Neural progenitor cell (in vitro differentiated cells): ENCODE data around the gene CTNNBIP1. TPM values are rescaled to one million over a fixed set of nuclear protein-coding genes. Genes with fewer than 3 reads are reported as not detected.

Source experiments
- DNase-seq: peaks from one replicate; pipeline ENCODE4 v3.0.0-alpha.2; 2016; ENCODE audit warnings: low spot score
- H2AFZ ChIP-seq: fragments of 200-600 bp; sonication (generic); replicated peaks from 2 replicates; pipeline ENCODE4 v1.6.1; 2016; ENCODE audit warnings: antibody characterized with exemption
- H3F3A ChIP-seq: fragments of 200-600 bp; sonication (generic); 2 replicates; pipeline ENCODE4 v1.6.1; 2016; ENCODE audit warnings: antibody characterized with exemption, low read depth
- H3K27ac ChIP-seq: fragments of 200-600 bp; sonication (generic); 2 replicates; pipeline ENCODE4 v1.5.1; 2016; ENCODE audit warnings: mild to moderate bottlenecking
- H3K27me3 ChIP-seq: fragments of 200-600 bp; sonication (generic); 2 replicates; pipeline ENCODE4 v1.6.1; 2016; ENCODE audit warnings: mild to moderate bottlenecking, moderate library complexity
- H3K36me3 ChIP-seq: fragments of 200-600 bp; sonication (generic); 2 replicates; pipeline ENCODE4 v1.5.1; 2016
- H3K4me1 ChIP-seq: fragments of 200-600 bp; sonication (generic); 2 replicates; pipeline ENCODE4 v1.6.1; 2016; ENCODE audit warnings: mixed run types
- H3K4me2 ChIP-seq: fragments of 200-600 bp; sonication (generic); 2 replicates; pipeline ENCODE4 v1.6.1; 2016
- H3K4me3 ChIP-seq: fragments of 200-600 bp; sonication (generic); 2 replicates; pipeline ENCODE4 v1.5.1; 2016
- H3K79me2 ChIP-seq: fragments of 200-600 bp; sonication (generic); 2 replicates; pipeline ENCODE4 v1.6.1; 2016; ENCODE audit warnings: low read depth
- H3K9ac ChIP-seq: fragments of 200-600 bp; sonication (generic); 2 replicates; pipeline ENCODE4 v1.6.1; 2016
- H3K9me3 ChIP-seq: fragments of 200-600 bp; sonication (generic); 2 replicates; pipeline ENCODE4 v1.5.1; 2016; ENCODE audit warnings: low read depth
- H4K20me1 ChIP-seq: fragments of 200-600 bp; sonication (generic); 2 replicates; pipeline ENCODE4 v1.6.1; 2016; ENCODE audit warnings: low read depth
- H3K27ac Mint-ChIP-seq: 3 replicates; pipeline ENCODE4 v1.8.0; 2021; ENCODE audit warnings: mixed read lengths
- H3K27me3 Mint-ChIP-seq: 2 replicates; pipeline ENCODE4 v1.8.0; 2022; ENCODE audit warnings: low read depth, mild to moderate bottlenecking, inconsistent platforms, moderate library complexity, mixed read lengths; ENCODE audit not compliant: insufficient read depth
- H3K36me3 Mint-ChIP-seq: 3 replicates; pipeline ENCODE4 v1.8.0; 2021; ENCODE audit warnings: mixed read lengths
- H3K4me1 Mint-ChIP-seq: 3 replicates; pipeline ENCODE4 v1.8.0; 2021; ENCODE audit warnings: mixed read lengths
- H3K4me3 Mint-ChIP-seq: 3 replicates; pipeline ENCODE4 v1.8.0; 2021; ENCODE audit warnings: mild to moderate bottlenecking, moderate library complexity, mixed read lengths
- H3K9me3 Mint-ChIP-seq: 3 replicates; pipeline ENCODE4 v1.8.0; 2020; ENCODE audit warnings: mixed read lengths
- EZH2 ChIP-seq: fragments of 200-600 bp; sonication (generic); IDR thresholded peaks from 2 replicates; pipeline ENCODE4 v1.6.1; 2017; ENCODE audit warnings: antibody characterized with exemption, mild to moderate bottlenecking, moderate library complexity
- EZH2phosphoT487 ChIP-seq: fragments of 200-600 bp; sonication (generic); IDR thresholded peaks from 2 replicates; pipeline ENCODE4 v1.6.1; 2017; ENCODE audit warnings: antibody characterized with exemption
- total RNA-seq: library from RNA; depleted of rRNA; stranded (reverse); fragments of >200 nt; gene quantifications from 2 replicates; pipeline ENCODE4 v1.2.3, GENCODE V29; 2015; ENCODE audit warnings: low replicate concordance
- TF ChIP-seq, protein P1 (sequence below): fragments of 200-600 bp; sonication (generic); IDR thresholded peaks from 2 replicates; pipeline ENCODE4 v1.5.1; 2017; ENCODE audit warnings: antibody characterized with exemption, mild to moderate bottlenecking

The CTNNBIP1 gene
- total RNA-seq, 1 donor from 2014 or later, result 68.8 TPM

DNA sequence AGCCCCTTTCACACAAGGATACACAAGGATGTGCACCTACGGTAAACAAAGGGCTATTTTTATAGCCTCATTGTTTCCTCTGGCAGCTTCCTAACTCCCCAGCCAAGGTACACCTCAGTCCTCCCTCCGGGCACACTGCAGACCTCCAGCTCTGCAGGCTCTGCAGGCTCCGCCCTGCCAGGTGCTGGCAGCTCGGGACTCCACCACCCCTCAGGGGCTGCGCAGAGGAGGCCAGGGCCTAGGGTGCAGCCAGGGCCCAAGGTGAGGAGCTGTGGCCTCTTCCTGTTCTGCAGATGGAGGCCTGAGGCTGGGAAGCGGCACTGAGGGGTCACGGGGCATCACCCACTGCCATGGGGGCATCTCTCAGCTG, 66.5 kb downstream of the CTNNBIP1 start:
- no peaks in the 10 kb centered on the region for H3F3A ChIP-seq
- Mint-ChIP-seq H3K4me1 (peaks cover 25% of the 10 kb centered on the region), H3K4me3 (no peak overlapping the region), H3K27ac (no peak overlapping the region), H3K9me3 (no peaks in the 10 kb centered on the region), H3K36me3 (no peaks in the 10 kb centered on the region), H3K27me3 (peaks cover 6% of the 10 kb centered on the region)
- H2AFZ ChIP-seq, result no peak overlapping the region
- H3K9ac ChIP-seq, result no peak overlapping the region
- no peak overlapping the region for H3K4me3 ChIP-seq
- no peaks in the 10 kb centered on the region for H3K36me3 ChIP-seq
- H3K4me1 ChIP-seq, result peaks cover 19% of the 10 kb centered on the region
- no peaks in the 10 kb centered on the region for H3K9me3 ChIP-seq
- no peaks in the 10 kb centered on the region for H3K27me3 ChIP-seq
- no peak for DNase-seq
- TF ChIP-seq EZH2, result no peak
- no peak for TF ChIP-seq EZH2phosphoT487
- no peak overlapping the region for H3K4me2 ChIP-seq
- no peaks in the 10 kb centered on the region for H3K79me2 ChIP-seq
- H3K27ac ChIP-seq, result no peak overlapping the region
- peaks cover 12% of the 10 kb centered on the region for H4K20me1 ChIP-seq

DNA sequence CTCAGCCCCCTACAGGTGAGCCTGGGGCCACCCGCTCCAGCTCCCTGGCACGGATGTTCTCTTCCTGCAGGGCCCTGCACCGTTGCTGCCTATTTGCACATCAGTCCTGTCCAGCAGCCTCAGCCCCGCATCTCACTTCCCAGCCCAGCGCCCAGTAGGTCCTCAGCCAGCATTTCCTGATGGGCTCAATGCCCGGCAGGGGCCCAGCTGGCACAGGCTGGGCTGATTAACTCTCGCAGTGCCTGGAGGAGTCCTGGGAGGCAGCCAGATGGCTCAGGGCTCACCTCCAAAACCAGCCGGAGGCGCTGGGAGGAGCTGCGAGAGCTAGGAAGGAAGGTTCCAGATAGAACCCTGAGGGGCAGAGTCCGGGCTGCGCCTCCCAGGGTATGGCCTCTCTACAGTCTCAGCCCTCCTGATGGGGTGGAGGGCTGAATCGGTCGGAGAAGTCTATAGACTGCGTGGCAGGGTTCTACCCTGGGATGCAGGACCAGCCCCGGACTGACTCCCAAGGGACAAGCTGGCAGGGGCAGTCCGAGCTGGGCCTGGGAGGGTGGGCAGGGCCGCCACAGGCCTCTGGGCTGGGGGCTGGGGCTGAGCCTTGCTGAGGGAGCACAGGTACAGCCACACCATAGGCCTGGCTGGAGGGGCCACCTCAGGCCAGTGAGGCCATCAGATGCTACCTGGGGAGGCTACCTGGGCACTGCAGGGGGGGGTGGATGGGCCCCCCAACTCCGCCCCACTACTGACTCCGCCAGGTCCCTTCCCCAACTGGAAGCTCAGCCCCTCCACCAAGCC, 67.1 kb downstream of the CTNNBIP1 start:
- Histone ChIP-seq H3K4me1 (peaks cover 19% of the 10 kb centered on the region), H3K9me3 (no peaks in the 10 kb centered on the region), H3F3A (no peaks in the 10 kb centered on the region), H3K27me3 (no peaks in the 10 kb centered on the region), H3K36me3 (no peaks in the 10 kb centered on the region), H3K4me2 (no peak overlapping the region), H3K79me2 (no peaks in the 10 kb centered on the region), H3K27ac (no peak overlapping the region), H2AFZ (no peak overlapping the region), H4K20me1 (peaks cover 12% of the 10 kb centered on the region), H3K9ac (no peak overlapping the region), H3K4me3 (no peak overlapping the region)
- Mint-ChIP-seq H3K4me3 (no peak overlapping the region), H3K27ac (no peak overlapping the region), H3K4me1 (peaks cover 22% of the 10 kb centered on the region), H3K27me3 (peaks cover 6% of the 10 kb centered on the region), H3K36me3 (no peaks in the 10 kb centered on the region), H3K9me3 (no peaks in the 10 kb centered on the region)
- TF ChIP-seq, protein P1, sequence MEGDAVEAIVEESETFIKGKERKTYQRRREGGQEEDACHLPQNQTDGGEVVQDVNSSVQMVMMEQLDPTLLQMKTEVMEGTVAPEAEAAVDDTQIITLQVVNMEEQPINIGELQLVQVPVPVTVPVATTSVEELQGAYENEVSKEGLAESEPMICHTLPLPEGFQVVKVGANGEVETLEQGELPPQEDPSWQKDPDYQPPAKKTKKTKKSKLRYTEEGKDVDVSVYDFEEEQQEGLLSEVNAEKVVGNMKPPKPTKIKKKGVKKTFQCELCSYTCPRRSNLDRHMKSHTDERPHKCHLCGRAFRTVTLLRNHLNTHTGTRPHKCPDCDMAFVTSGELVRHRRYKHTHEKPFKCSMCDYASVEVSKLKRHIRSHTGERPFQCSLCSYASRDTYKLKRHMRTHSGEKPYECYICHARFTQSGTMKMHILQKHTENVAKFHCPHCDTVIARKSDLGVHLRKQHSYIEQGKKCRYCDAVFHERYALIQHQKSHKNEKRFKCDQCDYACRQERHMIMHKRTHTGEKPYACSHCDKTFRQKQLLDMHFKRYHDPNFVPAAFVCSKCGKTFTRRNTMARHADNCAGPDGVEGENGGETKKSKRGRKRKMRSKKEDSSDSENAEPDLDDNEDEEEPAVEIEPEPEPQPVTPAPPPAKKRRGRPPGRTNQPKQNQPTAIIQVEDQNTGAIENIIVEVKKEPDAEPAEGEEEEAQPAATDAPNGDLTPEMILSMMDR, result no peak
- TF ChIP-seq EZH2 (no peak), EZH2phosphoT487 (no peak)
- no peak for DNase-seq

DNA sequence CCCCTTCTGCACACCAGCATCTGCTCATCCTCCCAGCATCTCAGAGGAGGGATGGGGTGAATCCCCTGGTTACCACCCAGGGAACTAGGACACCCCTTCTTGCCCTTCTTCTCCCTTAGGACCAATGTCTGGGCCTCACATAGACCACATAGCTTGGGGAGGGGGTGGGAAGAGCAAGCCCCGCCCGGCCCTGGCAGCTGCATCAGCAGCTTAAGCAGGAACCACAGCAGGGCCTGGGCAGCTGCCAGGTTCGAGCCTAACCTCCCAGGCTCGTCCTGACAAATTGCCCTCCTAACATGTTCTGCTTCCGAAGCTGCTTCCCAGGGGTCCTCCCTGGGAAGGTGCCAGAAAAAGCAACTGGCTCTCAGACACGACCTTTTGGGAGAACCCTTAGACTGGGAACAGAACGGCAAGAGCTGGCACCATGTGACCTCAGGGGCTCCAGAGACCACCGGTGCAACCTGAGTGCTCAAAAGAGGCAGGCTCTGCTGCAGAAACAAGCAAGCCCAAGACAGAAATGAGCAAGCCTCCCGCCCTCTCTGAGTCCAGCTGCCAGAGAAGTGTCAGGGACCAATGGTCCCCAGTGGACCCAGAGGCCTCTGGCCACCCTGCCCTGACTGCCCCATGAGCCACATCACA, 67.9 kb downstream of the CTNNBIP1 start:
- Histone ChIP-seq H4K20me1 (peaks cover 9% of the 10 kb centered on the region), H3K9me3 (no peaks in the 10 kb centered on the region), H3K27ac (no peak overlapping the region), H3K27me3 (no peaks in the 10 kb centered on the region), H3K4me1 (peaks cover 18% of the 10 kb centered on the region), H3F3A (no peaks in the 10 kb centered on the region), H3K9ac (no peak overlapping the region), H3K4me2 (no peak overlapping the region), H3K4me3 (no peak overlapping the region), H3K79me2 (no peaks in the 10 kb centered on the region), H3K36me3 (no peaks in the 10 kb centered on the region), H2AFZ (no peak overlapping the region)
- H3K27ac Mint-ChIP-seq, result no peak overlapping the region
- no peaks in the 10 kb centered on the region for H3K36me3 Mint-ChIP-seq
- H3K4me3 Mint-ChIP-seq, result no peak overlapping the region
- H3K27me3 Mint-ChIP-seq, result peaks cover 6% of the 10 kb centered on the region
- DNase-seq, result no peak
- TF ChIP-seq, protein P1, result no peak
- TF ChIP-seq EZH2phosphoT487 (no peak), EZH2 (no peak)
- no peaks in the 10 kb centered on the region for H3K9me3 Mint-ChIP-seq
- peaks cover 20% of the 10 kb centered on the region for H3K4me1 Mint-ChIP-seq

DNA sequence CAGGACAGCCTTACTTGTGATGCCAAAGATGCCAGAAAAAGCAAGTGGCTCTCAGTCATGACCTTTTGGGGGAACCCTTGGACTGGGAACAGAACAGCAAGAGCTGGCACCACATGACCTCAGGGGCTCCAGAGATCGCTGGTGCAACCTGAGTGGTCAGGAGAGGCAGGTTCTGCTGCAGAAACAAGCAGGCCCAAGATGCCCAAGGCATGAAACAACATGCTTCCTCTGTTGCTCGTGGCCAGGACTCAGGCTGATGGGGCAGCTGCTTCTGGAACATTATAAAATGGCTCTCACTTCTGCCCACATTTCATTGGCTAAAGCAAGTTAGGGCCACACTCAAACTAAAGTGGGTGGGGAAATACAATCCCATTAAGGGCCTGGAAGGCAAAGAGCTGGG, 68.6 kb downstream of the CTNNBIP1 start:
- no peak overlapping the region for H3K4me3 Mint-ChIP-seq
- Histone ChIP-seq H3K4me2 (no peak overlapping the region), H3F3A (peaks cover 2% of the 10 kb centered on the region), H3K79me2 (no peaks in the 10 kb centered on the region), H3K9ac (no peak overlapping the region), H3K27ac (no peak overlapping the region), H3K4me1 (peaks cover 10% of the 10 kb centered on the region), H4K20me1 (peaks cover 2% of the 10 kb centered on the region), H2AFZ (no peak overlapping the region), H3K36me3 (no peaks in the 10 kb centered on the region), H3K4me3 (no peak overlapping the region), H3K9me3 (no peaks in the 10 kb centered on the region), H3K27me3 (no peaks in the 10 kb centered on the region)
- no peaks in the 10 kb centered on the region for H3K9me3 Mint-ChIP-seq
- TF ChIP-seq EZH2phosphoT487, result no peak
- TF ChIP-seq, protein P1, result no peak
- no peak for TF ChIP-seq EZH2
- no peaks in the 10 kb centered on the region for H3K36me3 Mint-ChIP-seq
- H3K27me3 Mint-ChIP-seq, result peaks cover 6% of the 10 kb centered on the region
- H3K4me1 Mint-ChIP-seq, result peaks cover 22% of the 10 kb centered on the region
- H3K27ac Mint-ChIP-seq, result no peak overlapping the region
- DNase-seq, result no peak
